ENCODE measurements around the gene RABL6. TPM values are rescaled to one million over a fixed set of nuclear protein-coding genes. Genes with fewer than 3 reads are reported as not detected.
"Not testable (repeated sequence)": the region's sequence is repeated elsewhere in the genome, so short reads cannot be mapped to it uniquely, and the experiment has no call there.

The RABL6 gene
- total RNA-seq, 1 experiment from 2014 or later, result 30.0 TPM

DNA sequence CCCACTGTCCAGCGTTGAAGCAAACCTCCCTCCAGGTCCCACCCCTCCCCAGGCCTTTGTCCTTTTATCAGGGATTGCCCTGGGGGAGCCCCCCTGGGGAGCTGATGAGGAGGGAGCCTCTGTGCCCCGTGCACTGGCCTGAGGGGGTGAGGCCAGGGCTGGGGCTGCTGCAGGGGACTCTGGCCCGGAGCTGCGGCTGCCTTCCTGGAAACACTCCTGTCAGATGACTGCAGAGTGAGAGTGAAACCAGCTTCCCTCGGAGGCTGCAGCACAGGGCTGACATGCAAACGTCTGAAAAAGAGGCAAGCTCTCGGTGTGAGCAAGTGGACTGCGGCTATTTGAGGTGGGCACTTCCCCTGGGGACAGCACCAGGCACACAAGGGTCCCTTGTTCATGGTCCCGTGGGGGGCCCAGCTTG, 74.0 kb downstream of the RABL6 start:
- peak; percentile 63 for DNase-seq (ENCODE audit: low read depth)

DNA sequence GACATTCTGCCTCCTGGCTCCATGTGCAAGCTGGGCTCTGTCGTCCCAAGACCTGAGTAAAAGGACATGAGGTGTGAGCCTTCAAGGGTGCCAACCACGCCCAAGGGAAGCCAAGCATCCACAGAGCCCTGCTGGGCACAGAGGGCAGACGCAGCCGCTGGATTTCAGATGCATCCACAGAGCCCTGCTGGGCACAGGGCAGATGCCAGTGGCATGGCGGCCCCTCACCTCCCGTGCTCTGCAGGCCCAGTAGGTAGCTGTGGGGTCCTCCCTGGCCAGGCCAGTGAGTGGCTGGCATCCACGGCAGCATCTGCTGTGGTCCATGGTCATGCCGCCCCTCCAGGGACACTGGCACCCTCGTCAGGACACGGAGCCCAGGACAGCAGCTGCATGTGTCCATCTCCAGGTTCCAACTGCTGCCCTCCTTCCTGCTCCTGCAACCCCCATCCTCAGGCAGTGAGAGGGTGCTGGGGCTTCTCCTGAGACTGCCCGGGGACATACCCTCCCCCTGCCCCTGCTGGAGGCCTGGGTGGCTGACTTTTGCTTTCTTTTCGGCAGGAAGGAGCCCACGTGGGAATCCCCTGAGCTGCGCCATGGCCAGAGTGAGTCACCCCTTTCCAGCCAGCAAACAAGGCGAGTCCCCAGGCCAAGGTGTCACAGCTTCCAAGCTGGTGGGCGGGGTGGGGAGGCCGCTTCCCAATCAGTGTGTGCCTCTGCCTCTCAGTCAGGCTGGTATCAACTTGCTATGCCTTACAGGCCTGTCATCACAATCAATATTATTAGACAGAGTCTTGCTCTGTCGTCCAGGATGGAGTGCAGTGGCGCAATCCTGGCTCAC, 74.6 kb downstream of the RABL6 start:
- DNase-seq (ENCODE audit: low read depth), result peak; percentile 89

DNA sequence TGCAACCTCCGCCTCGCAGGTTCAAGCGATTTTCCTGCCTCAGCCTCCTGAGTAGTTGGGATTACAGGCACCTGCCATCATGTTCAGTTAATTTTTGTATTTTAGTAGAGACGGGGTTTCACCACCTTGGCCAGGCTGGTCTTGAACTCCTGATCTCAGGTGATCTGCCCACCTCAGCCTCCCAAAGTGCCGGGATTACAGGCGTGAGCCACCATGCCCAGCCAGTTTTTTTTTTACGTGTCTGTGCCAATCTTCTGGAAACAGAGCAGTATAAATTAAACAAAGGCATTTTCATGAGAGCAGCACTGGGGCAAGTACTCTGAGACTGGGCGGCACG, 75.2 kb downstream of the RABL6 start:
- not testable (repeated sequence) for DNase-seq (ENCODE audit: low read depth)

DNA sequence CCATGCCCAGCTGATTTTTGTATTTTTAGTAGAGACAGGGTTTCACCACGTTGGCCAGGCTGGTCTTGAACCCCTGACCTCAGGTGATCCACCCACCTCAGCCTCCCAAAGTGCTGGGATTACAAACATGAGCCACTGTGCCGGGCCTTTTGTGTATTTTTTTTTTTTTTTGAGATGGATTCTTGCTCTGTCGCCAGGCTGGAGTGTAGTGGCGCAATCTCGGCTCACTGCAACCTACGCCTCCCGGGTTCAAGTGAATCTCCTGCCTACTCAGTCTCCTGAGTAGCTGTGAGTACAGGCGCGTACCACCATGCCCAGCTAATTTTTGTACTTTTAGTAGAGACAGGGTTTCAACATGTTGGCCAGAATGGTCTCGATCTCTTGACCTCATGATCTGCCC, 75.9 kb downstream of the RABL6 start:
- not testable (repeated sequence) for DNase-seq (ENCODE audit: low read depth)

DNA sequence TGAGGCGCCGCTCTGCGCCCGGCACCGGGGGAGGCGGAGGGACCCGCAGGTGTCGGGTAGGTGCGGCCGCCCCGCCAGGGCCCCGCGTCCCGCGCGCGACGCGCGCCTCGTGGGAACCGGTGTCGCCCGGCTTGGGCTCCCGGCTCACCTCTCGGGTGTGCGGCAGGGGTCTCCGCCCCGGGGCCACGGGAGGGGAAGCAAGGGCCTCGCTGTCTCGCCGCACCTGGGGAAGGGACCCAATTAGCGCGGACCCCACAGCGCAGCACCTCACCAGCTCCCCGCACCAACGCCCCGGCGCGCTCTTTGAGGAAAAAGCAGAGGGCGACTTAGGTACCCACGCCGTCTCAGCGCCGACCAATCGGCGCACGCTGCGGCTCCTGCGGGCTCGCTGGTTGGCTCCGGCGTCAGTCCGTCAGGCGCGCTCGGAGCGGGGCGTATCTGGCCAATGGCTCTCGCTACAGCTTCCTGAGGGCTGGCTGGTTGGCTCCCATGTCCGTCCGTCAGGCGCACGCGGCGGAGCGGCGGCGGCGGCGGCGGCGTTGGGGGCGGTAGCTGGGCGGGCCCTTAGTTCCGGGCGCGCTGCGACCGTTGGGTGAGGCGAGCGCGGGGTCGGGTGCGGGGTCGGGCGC, 78.3 kb downstream of the RABL6 start, which contains the start of gene TRAF2:
Gene TRAF2, plus strand, starts transcription at position 567 of the 629 bp plus-strand sequence. CDS start 12,225 bp downstream, outside the sequence.
- DNase-seq (ENCODE audit: low read depth), result peak; percentile 98

DNA sequence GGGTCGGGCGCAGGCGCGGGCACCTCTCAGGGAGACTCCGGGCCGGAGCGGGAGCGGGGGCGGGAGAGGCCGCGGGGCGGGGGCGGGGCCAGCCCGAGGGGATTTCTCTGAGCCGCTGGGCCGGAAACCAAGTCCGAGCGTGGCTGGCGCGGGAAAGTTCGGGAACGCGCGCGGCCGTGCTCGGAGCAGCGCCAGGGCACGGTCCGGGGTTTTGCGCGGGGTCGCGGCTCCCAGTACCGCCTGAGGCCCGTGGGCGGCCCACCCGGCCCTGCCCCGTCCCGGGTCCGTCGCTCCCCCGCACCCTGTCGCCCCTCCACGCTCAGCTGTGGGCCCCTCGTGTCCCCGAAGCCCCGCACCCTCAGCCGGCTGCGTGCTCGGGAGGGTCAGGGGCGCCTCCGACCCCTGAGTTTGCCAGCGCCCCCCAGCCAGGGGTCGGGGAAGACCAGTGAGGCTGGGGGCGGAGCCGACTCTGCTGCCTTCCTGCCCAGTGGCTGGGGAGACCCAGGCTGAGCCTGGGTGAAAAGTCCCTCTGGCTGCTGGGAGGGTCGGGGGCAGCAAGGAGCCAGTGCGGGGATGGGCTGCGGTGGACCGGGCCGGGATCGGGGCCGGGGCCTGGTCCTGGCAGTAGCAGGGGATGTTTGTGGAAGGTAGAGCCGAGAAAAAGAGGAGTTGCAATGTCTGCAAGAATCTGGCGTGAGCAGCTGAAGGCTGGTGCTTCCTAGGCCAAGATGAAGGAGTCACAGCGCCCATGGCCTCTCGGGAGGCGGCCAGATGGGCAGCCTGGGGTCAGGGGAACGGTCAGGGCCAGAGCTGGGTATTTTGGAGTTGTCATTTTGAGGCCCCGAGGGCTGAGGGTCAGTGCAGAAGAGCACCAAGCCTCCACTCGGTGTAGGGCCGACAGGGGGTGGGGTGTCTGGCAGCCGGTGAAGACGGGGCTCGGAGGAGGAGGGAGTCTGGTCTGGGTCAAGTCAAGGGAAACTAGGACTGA, 79.2 kb downstream of the RABL6 start:
- peak; percentile 23 for DNase-seq (ENCODE audit: low read depth)

DNA sequence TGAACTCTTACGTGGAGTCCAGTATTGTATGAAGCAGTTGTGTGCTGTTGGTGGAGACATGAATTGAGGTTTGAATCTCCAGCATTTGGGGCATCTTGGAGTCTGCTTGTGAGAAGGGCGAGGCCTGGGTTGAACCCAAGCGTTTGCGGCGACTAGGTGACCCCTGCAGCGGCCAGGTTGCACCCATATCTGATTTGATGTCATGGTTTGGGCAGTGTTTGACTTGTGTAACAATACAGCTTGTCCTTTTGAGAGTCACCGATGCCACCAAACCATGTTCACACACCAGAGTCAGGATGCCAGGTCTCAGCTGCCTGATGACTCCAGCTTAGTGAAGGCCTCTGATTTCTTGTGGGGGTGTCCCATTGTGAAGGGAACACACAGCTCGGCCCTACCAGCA, 80.7 kb downstream of the RABL6 start:
- DNase-seq (ENCODE audit: low read depth), result no peak

DNA sequence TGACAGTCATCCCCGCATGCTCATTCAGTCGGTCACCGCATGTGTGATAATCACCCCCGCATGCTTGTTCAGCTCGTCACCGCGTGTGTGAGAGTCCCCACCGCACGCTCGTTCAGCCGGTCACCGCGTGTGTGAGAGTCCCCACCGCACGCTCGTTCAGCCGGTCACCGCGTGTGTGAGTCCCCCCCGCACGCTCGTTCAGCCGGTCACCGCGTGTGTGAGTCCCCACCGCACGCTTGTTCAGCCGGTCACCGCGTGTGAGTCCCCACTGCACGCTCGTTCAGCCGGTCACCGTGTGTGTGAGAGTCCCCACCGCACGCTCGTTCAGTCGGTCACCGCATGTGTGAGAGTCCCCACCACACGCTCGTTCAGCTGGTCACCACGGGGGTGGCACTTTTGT, 82.1 kb downstream of the RABL6 start:
- DNase-seq (ENCODE audit: low read depth), result no peak

DNA sequence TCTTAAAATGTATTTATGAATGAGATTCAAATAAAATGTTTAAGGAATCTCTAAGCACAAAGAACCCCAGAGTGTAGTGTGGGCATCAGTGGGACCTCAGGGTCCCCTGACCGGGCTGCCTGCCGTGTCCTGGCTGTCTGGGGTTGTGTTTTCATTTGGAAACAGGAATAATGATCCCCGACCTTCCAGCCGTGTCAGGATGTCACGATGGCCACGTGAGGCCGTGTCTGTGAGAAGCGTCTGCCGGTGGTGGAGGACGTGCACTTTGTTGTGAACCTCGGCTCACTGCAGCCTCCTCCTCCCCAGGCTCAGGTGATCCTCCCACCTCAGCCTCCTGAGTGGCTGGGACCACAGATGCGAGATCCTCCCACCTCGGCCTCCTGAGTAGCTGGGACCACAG, 82.9 kb downstream of the RABL6 start:
- DNase-seq (ENCODE audit: low read depth), result no peak

Other genes starting within 250 kb of the RABL6 start
- gene EGFL7, start 145.0 kb upstream of the RABL6 start, total RNA-seq (2014; rRNA removed; shearing (Covaris generic)), result 1.6 and 4.1 TPM in 2 replicates
- 20.4 and 34.7 TPM in 2 replicates for gene AGPAT2, start 120.5 kb upstream of the RABL6 start, total RNA-seq (2014; rRNA removed; shearing (Covaris generic))
- not detected in 2 replicates for gene DIPK1B, start 95.4 kb upstream of the RABL6 start, total RNA-seq (2014; rRNA removed; shearing (Covaris generic))
- 0.10 TPM in 1 of 2 replicates, not detected in the other for gene LCN10, start 65.0 kb upstream of the RABL6 start, total RNA-seq (2014; rRNA removed; shearing (Covaris generic))
- not detected in 2 replicates for gene LCN6, start 59.4 kb upstream of the RABL6 start, total RNA-seq (2014; rRNA removed; shearing (Covaris generic))
- gene LCN8, start 49.7 kb upstream of the RABL6 start, total RNA-seq (2014; rRNA removed; shearing (Covaris generic)), result not detected in 2 replicates
- gene LCN15, start 43.4 kb upstream of the RABL6 start, total RNA-seq (2014; rRNA removed; shearing (Covaris generic)), result not detected in 2 replicates
- gene TMEM141, start 16.6 kb upstream of the RABL6 start, total RNA-seq (2014; rRNA removed; shearing (Covaris generic)), result 49.4 and 79.2 TPM in 2 replicates
- gene CCDC183, start 11.6 kb upstream of the RABL6 start, total RNA-seq (2014; rRNA removed; shearing (Covaris generic)), result not detected in 2 replicates
- 0.72 and 1.3 TPM in 2 replicates for gene AJM1, start 34.5 kb downstream of the RABL6 start, total RNA-seq (2014; rRNA removed; shearing (Covaris generic))
- gene PHPT1, start 41.5 kb downstream of the RABL6 start, total RNA-seq (2014; rRNA removed; shearing (Covaris generic)), result 88.7 and 92.2 TPM in 2 replicates
- 0.36 and 0.39 TPM in 2 replicates for gene MAMDC4, start 44.4 kb downstream of the RABL6 start, total RNA-seq (2014; rRNA removed; shearing (Covaris generic))
- 304 and 460 TPM in 2 replicates for gene EDF1, start 58.4 kb downstream of the RABL6 start, total RNA-seq (2014; rRNA removed; shearing (Covaris generic))
- gene TRAF2, start 78.6 kb downstream of the RABL6 start, total RNA-seq (2014; rRNA removed; shearing (Covaris generic)), result 10.1 and 13.7 TPM in 2 replicates
- 48.7 and 74.1 TPM in 2 replicates for gene FBXW5, start 136.8 kb downstream of the RABL6 start, total RNA-seq (2014; rRNA removed; shearing (Covaris generic))
- gene C8G, start 137.3 kb downstream of the RABL6 start, total RNA-seq (2014; rRNA removed; shearing (Covaris generic)), result not detected in 2 replicates
- gene LCN12, start 144.3 kb downstream of the RABL6 start, total RNA-seq (2014; rRNA removed; shearing (Covaris generic)), result not detected in 2 replicates
- 0.24 TPM in 1 of 2 replicates, not detected in the other for gene PTGDS, start 169.6 kb downstream of the RABL6 start, total RNA-seq (2014; rRNA removed; shearing (Covaris generic))
- not detected in 2 replicates for gene LCNL1, start 175.0 kb downstream of the RABL6 start, total RNA-seq (2014; rRNA removed; shearing (Covaris generic))
- gene PAXX, start 184.5 kb downstream of the RABL6 start, total RNA-seq (2014; rRNA removed; shearing (Covaris generic)), result 24.5 and 50.9 TPM in 2 replicates
- 0.68 and 1.7 TPM in 2 replicates for gene CLIC3, start 188.6 kb downstream of the RABL6 start, total RNA-seq (2014; rRNA removed; shearing (Covaris generic))
- gene ABCA2, start 220.3 kb downstream of the RABL6 start, total RNA-seq (2014; rRNA removed; shearing (Covaris generic)), result 4.1 and 10.8 TPM in 2 replicates
- not detected in 2 replicates for gene FUT7, start 224.1 kb downstream of the RABL6 start, total RNA-seq (2014; rRNA removed; shearing (Covaris generic))
- 0.60 and 1.6 TPM in 2 replicates for gene NPDC1, start 238.2 kb downstream of the RABL6 start, total RNA-seq (2014; rRNA removed; shearing (Covaris generic))
- gene ENTPD2, start 246.1 kb downstream of the RABL6 start, total RNA-seq (2014; rRNA removed; shearing (Covaris generic)), result not detected in 2 replicates

Data from RPMI7951 (cell line).